A673 (cell line): Measurements from ENCODE around the gene OR10G2. TPM values are rescaled to one million over a fixed set of nuclear protein-coding genes. Genes with fewer than 3 reads are reported as not detected.

Experiments used
- BruUV-seq: library from RNA; stranded (reverse); fragments of 400-500 nt; replicated peaks from 2 replicates; lab custom pipeline; 2021; lab: Mats Ljungman, UMichigan
- CTCF ChIA-PET: fragments of 300-600 bp; sonication (Branson Sonifier 250); formaldehyde crosslinking; loops from one replicate; lab custom pipeline; 2022; ENCODE audit warnings: antibody characterized with exemption; lab: Charles Lee
- POLR2A ChIA-PET: fragments of 300-600 bp; sonication (Branson Sonifier 250); formaldehyde crosslinking; loops from one replicate; lab custom pipeline; 2022; ENCODE audit warnings: antibody characterized with exemption; ENCODE audit not compliant: low non-redundant PET; lab: Charles Lee
- DNase-seq: peaks from one replicate; pipeline ENCODE4 v3.0.0-alpha.2; 2015; ENCODE audit warnings: low spot score
- H3K27ac ChIP-seq: fragments of 200-600 bp; sonication (generic); 2 replicates; pipeline ENCODE4 v1.5.1; 2016; ENCODE audit warnings: mixed run types, low read depth, mild to moderate bottlenecking, mixed read lengths, antibody characterized with exemption, low read length; ENCODE audit not compliant: poor library complexity, severe bottlenecking
- H3K27me3 ChIP-seq: fragments of 200-600 bp; sonication (generic); replicated peaks from 2 replicates; pipeline ENCODE4 v1.6.1; 2017; ENCODE audit warnings: mixed run types, low read depth, mild to moderate bottlenecking, mixed read lengths, antibody characterized with exemption, low read length; ENCODE audit not compliant: insufficient read depth, poor library complexity
- H3K36me3 ChIP-seq: fragments of 200-600 bp; sonication (generic); 2 replicates; pipeline ENCODE4 v1.6.1; 2016; ENCODE audit warnings: mixed run types, mild to moderate bottlenecking, mixed read lengths, antibody characterized with exemption, low read length; ENCODE audit not compliant: insufficient read depth, poor library complexity, severe bottlenecking
- H3K4me1 ChIP-seq: fragments of 200-600 bp; sonication (generic); 2 replicates; pipeline ENCODE4 v1.6.1; 2017; ENCODE audit warnings: mixed run types, mild to moderate bottlenecking, mixed read lengths, antibody characterized with exemption, low read length; ENCODE audit not compliant: insufficient read depth, poor library complexity, severe bottlenecking
- H3K4me3 ChIP-seq: fragments of 200-600 bp; sonication (generic); 2 replicates; pipeline ENCODE4 v1.5.1; 2016; ENCODE audit warnings: low read depth, mixed run types, mild to moderate bottlenecking, mixed read lengths, low read length; ENCODE audit not compliant: poor library complexity, severe bottlenecking
- H3K9me3 ChIP-seq: fragments of 200-600 bp; sonication (generic); 2 replicates; pipeline ENCODE4 v1.6.1; 2016; ENCODE audit warnings: mixed run types, low read depth, mild to moderate bottlenecking, mixed read lengths, antibody characterized with exemption, low read length; ENCODE audit not compliant: poor library complexity, severe bottlenecking
- CTCF ChIP-seq: fragments of 300-800, 200-600 bp; sonication (generic); conservative IDR thresholded peaks from 2 replicates; pipeline ENCODE4 v1.5.1; 2017; ENCODE audit warnings: low read depth, mild to moderate bottlenecking, antibody characterized with exemption, low read length, moderate library complexity, mixed read lengths
- EZH2 ChIP-seq: fragments of 200-600 bp; sonication (generic); IDR thresholded peaks from 2 replicates; pipeline ENCODE4 v1.6.1; 2017; ENCODE audit warnings: borderline replicate concordance, low read depth, mild to moderate bottlenecking, mixed read lengths, antibody characterized with exemption, low read length; ENCODE audit not compliant: poor library complexity, severe bottlenecking
- intact Hi-C: fragments of 100-400 bp; cut with micrococcal nuclease; formaldehyde crosslinking; loops from one replicate; pipeline ENCODE4 v1.10.0; 2022; ENCODE audit not compliant: unreplicated experiment
- total RNA-seq: library from RNA; stranded (reverse); gene quantifications from 2 replicates; pipeline ENCODE4 v1.2.3, GENCODE V29; 2021

The OR10G2 gene
- total RNA-seq, 1 experiment from 2014 or later: 0.26 TPM

GRCh38 chr14:21654215-21654614 is 19.5 kb upstream of the OR10G2 start:
- ChIA-PET POLR2A (interaction anchor here (0.8 kb wide), 1 partner anchor 13 kb away, joined by 3 read pairs; no protein-coding TSS in a partner anchor), CTCF (no interaction called here)
- peaks cover 70% of the 10 kb centered on the region for H3K4me1 ChIP-seq
- no peak for DNase-seq
- peaks cover 56% of the 10 kb centered on the region for H3K36me3 ChIP-seq
- H3K9me3 ChIP-seq: no peaks in the 10 kb centered on the region
- peak overlapping the region; percentile 100 for H3K27ac ChIP-seq
- no TSS peak for BruUV-seq
- intact Hi-C loops: no loop called here
- TF ChIP-seq EZH2: no peak
- TF ChIP-seq CTCF: no peak
- peak overlapping the region; percentile 14 for H3K4me3 ChIP-seq
- H3K27me3 ChIP-seq: no peaks in the 10 kb centered on the region

- BruUV-seq: no TSS peak
- DNase-seq: no peak
- H3K36me3 ChIP-seq: peaks cover 59% of the 10 kb centered on the region
- ChIA-PET POLR2A (no interaction called here), CTCF (no interaction called here)
- peak within 1 kb of the TSS; percentile 14 for H3K4me3 ChIP-seq
- peak within 1 kb of the TSS; percentile 100 for H3K27ac ChIP-seq
- no peaks in the 10 kb centered on the region for H3K9me3 ChIP-seq
- TF ChIP-seq EZH2 (no peak), CTCF (no peak)
- H3K27me3 ChIP-seq: no peaks in the 10 kb centered on the region
- H3K4me1 ChIP-seq: peaks cover 62% of the 10 kb centered on the region
- intact Hi-C loops: no loop called here
Observed at GRCh38 chr14:21653331-21653885, 18.7 kb upstream of the OR10G2 start, which contains the start of gene OR4E2. Gene OR4E2 (plus strand): TSS chr14:21653835. CDS start chr14:21665083, 11,248 bp downstream.

GRCh38 chr14:21652209-21652808 is 17.6 kb upstream of the OR10G2 start:
- peaks cover 62% of the 10 kb centered on the region for H3K36me3 ChIP-seq
- peak overlapping the region; percentile 100 for H3K27ac ChIP-seq
- no TSS peak for BruUV-seq
- POLR2A ChIA-PET: interaction anchor here (0.6 to 1.2 kb wide), 3 partner anchors 9 to 27 kb away, joined by 3 to 7 read pairs (median 3); no protein-coding TSS in a partner anchor
- no peaks in the 10 kb centered on the region for H3K9me3 ChIP-seq
- DNase-seq: peak; percentile 77
- intact Hi-C loops: no loop called here
- CTCF ChIA-PET: interaction anchor here (0.6 kb wide), 1 partner anchor 20 kb away, joined by 4 read pairs; no protein-coding TSS in a partner anchor
- H3K27me3 ChIP-seq: no peaks in the 10 kb centered on the region
- no peak overlapping the region for H3K4me3 ChIP-seq
- TF ChIP-seq CTCF (no peak), EZH2 (no peak)
- peaks cover 54% of the 10 kb centered on the region for H3K4me1 ChIP-seq
